Measurements from ENCODE around the gene FBXW9.
"Not testable (repeated sequence)": the region's sequence is repeated elsewhere in the genome, so short reads cannot be mapped to it uniquely, and the experiment has no call there.

FBXW9 gene

GRCh38 chr19:12648088-12648487, 48.3 kb downstream of the FBXW9 start:
- no peak for DNase-seq

GRCh38 chr19:12647490-12648071, 48.9 kb downstream of the FBXW9 start:
- DNase-seq, result no peak

- DNase-seq, result no peak
These were observed 49.4 kb downstream of the FBXW9 start for GRCh38 chr19:12647047-12647446.

DNA sequence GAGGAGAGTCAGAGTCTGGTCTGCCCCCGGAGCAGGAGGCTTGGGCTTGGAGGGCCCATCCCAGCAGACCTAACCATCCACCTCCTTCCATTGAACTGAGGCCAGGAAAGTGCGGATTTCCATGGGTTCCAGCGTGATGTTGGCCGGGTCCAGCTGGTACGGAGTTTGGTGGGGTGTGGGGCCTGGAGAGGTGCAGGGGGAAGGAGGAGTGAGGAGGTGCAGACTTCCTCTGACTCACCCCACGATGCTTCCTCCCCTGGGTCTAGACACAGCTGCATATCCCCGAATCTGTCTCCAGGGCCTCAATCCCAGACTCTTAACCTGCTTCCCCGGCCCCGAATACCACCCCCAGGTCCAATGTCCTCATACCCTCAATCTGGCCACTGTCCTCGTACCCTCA, 49.9 kb downstream of the FBXW9 start:
- no peak for DNase-seq

DNA sequence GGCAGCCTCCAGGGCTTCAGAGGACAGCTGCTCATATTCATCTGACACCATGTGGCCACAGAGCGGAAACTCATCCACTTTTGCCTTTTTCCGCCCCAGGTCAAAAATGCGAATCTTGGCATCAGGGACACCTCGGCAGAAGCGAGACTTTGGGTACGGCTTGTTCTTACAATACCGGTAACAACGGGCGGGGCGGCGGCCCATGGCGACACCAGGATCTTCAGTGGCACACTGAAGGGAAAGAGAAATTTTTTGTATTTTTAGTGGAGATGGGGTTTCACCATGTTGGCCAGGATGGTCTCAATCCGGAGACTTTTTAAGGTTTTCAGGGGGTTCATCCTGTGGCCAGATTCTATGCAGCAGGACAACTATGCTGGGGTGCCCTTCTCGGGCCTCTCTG, 52.7 kb downstream of the FBXW9 start:
- not testable (repeated sequence) for DNase-seq

- no peak for DNase-seq
These were observed 53.9 kb downstream of the FBXW9 start for GRCh38 chr19:12642506-12642905.

DNA sequence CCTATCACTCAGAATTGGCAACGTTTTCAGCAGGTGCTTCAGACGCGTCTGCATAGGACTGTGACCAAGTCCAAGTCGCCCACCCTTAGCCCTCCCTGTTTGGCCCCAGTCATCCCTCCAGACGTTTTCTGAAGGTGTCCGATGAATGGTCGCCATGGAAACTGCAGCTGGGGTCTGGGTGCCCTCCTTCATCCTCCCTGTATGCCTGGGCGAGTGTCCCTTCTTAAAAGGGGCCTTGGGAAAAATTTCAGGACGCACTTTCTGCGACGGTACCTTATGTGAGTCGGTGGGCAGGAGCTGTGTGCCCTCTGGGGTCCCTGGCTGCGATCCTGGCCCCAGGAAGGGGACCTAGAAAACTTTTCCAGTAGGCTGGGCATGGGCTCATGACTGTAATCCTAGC, 55.0 kb downstream of the FBXW9 start:
- DNase-seq, result no peak

DNA sequence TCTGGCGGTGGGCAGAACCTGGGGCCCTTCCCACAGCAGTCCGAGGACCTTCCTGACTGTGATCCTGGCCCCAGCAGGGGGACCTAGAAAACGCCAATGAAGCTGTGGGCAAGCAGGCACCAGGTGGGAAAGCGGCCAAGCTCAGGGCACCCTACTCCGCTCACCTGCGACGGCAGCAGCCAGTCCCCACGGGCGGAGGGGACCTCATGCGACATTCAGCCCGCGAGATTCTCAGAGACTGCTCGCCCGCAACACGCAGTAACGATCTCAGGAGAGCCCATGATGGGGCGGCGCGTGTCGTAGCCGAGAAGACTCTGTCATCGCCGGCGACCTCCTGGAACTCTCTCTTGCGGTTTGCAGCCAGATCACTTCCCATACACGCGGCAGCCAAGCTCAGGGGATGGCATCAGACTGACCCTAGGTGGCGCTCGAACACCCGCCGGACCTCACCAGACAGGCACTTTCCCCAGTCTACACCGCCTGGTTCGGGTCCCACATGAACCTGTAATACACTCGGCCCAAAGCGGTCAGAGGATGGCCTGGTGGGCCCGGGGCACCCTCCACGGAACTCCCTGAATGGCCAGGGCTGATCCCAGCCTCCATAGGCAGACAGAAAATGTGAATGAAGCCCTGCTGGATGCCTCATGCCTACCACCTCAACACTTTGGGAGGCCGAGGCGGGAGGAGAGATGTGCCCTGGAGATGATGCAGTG, 56.4 kb downstream of the FBXW9 start:
- peak; percentile 0 for DNase-seq
